Sigmoid colon (tissue), 7 donors: ENCODE data around the gene TUBB. TPM values are rescaled to one million over a fixed set of nuclear protein-coding genes. Genes with fewer than 3 reads are reported as not detected.

Experiments
- DNase-seq: peaks from one replicate; pipeline ENCODE4 v3.0.0-alpha.2; 2019
- H3K27ac ChIP-seq, 4 donors: fragments of 200-600 bp; sonication (generic); one replicate each; pipeline ENCODE4 v1.5.1; 2016 to 2019; ENCODE audit warnings: mild to moderate bottlenecking in 1 of 4
- H3K27me3 ChIP-seq, 3 donors: fragments of 200-600 bp; sonication (generic); one replicate each; pipeline ENCODE4 v1.5.1; 2019; ENCODE audit warnings: mild to moderate bottlenecking in 1 of 3
- H3K36me3 ChIP-seq, 4 donors: fragments of 200-600 bp; sonication (generic); one replicate each; pipeline ENCODE4 v1.5.1; 2016 to 2019
- H3K4me1 ChIP-seq, 4 donors: fragments of 200-600 bp; sonication (generic); one replicate each; pipeline ENCODE4 v1.5.1; 2017 to 2019
- H3K4me3 ChIP-seq, 4 donors: fragments of 200-600 bp; sonication (generic); one replicate each; pipeline ENCODE4 v1.5.1; 2017 to 2019; ENCODE audit warnings: mild to moderate bottlenecking in 2 of 4, moderate library complexity in 1 of 4
- H3K9me3 ChIP-seq, 4 donors: fragments of 200-600 bp in 3 of 4; sonication (generic) in 3 of 4; one replicate each; pipeline versions ENCODE4 v1.5.1 to v1.6.1; 2013 to 2019
- EP300 ChIP-seq, 4 donors: sonication (generic); formaldehyde crosslinking; IDR thresholded peaks; one replicate each; pipeline ENCODE4 v1.6.1; 2017; ENCODE audit warnings: antibody characterized with exemption in 4 of 4
- POLR2A ChIP-seq, 2 donors: fragments of 450-650 bp; IDR thresholded peaks; one replicate each; pipeline ENCODE4 v1.6.1; 2016; ENCODE audit warnings: antibody characterized with exemption in 2 of 2, mild to moderate bottlenecking in 2 of 2, moderate library complexity in 2 of 2
- POLR2AphosphoS5 ChIP-seq, 4 donors: sonication (generic); formaldehyde crosslinking; IDR thresholded peaks; one replicate each; pipeline ENCODE4 v1.6.1; 2017; ENCODE audit warnings: antibody characterized with exemption in 4 of 4
- WGBS, 2 donors: extraction: QIAGEN DNeasy Blood & Tissue Kit; methylation state at CpG; one replicate each; pipeline ENCODE4 v1.1.7; 2013; 5-methylcytosine and 5-hydroxymethylcytosine counted together
- intact Hi-C: fragments of 100-400 bp; cut with DNase I; formaldehyde crosslinking; loops from one replicate; pipeline ENCODE4 v1.15.1; 2023
- polyA plus RNA-seq, 3 donors: library from polyadenylated mRNA; stranded (reverse); fragments of 200-250 nt; gene quantifications; one replicate each; pipeline ENCODE4 v1.2.3, GENCODE V29; 2013
- small RNA-seq, 3 donors: library from RNA; depleted of rRNA; stranded (forward); fragments of <200 nt; gene quantifications; one replicate each; pipeline ENCODE3, GENCODE V24; 2016
- total RNA-seq, 4 donors: library from RNA; depleted of rRNA; stranded (reverse); fragments of >200 nt; gene quantifications; one replicate each; pipeline ENCODE4 v1.1.0, GENCODE V29; 2016
- TF ChIP-seq, protein P1 (sequence below), 4 experiments: fragments of 450-650 bp in 3 of 4; fragments of 200-600 bp in 1 of 4; IDR thresholded peaks; one replicate each; pipeline ENCODE4 v1.5.1; 2016 to 2019; ENCODE audit warnings: antibody characterized with exemption in 4 of 4, mild to moderate bottlenecking in 3 of 4, moderate library complexity in 2 of 4
- donor health status: healthy with polysubstance abuse.
- donor health status: Bipolar disorder and iron deficiency.
- donor health status: healthy.

TUBB gene
- total and polyA plus RNA-seq, 7 donors = 96.1 to 306 (median 267) TPM

DNA sequence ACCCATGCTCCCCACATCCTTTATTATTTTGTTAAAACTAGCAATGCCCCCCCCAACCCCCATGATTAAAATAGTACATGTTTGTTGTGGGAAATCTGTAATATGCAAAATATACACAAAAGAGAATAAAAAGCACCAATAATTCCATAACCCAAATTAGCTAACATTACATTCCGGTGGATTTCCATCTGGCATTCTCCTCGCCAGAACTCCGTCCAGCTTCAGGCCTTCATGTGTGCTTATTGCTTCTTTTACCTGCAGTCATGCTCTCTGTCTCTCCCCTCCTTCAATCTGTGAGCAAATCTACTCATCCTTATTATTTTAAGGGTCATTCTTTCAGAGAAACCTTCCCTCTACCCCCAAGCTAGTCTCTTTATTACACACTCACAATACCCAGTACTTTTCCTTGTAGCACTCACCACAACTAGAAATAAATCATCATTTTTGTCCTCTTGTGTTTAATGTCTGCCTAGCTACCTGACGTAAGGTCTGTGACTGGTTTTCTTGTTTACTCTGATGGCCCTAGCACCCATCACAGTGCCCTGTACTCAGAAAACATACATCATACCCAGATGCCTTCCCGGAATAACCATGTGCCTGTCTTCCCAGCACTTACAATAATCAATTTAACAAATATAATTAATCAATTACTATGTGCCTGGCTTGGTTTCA lies 49.8 kb downstream of the TUBB start:
- H3K27me3 ChIP-seq = no peaks in the 10 kb centered on the region
- H3K9me3 ChIP-seq = no peaks in the 10 kb centered on the region
- H3K4me3 ChIP-seq = no peak overlapping the region
- no peak for DNase-seq
- no peaks in the 10 kb centered on the region for H3K36me3 ChIP-seq
- intact Hi-C loops = no loop called here
- H3K4me1 ChIP-seq = peaks cover 0 to 44% (median 28%) of the 10 kb centered on the region in 4 donors
- H3K27ac ChIP-seq = peak overlapping the region; percentile 60 to 92 (median 80)
- TF ChIP-seq POLR2AphosphoS5 (IDR thresholded peaks at IDR 0.05) (no peak), POLR2A (IDR thresholded peaks at IDR 0.05) (no peak), EP300 (IDR thresholded peaks at IDR 0.05) (no peak)
- TF ChIP-seq, protein P1, sequence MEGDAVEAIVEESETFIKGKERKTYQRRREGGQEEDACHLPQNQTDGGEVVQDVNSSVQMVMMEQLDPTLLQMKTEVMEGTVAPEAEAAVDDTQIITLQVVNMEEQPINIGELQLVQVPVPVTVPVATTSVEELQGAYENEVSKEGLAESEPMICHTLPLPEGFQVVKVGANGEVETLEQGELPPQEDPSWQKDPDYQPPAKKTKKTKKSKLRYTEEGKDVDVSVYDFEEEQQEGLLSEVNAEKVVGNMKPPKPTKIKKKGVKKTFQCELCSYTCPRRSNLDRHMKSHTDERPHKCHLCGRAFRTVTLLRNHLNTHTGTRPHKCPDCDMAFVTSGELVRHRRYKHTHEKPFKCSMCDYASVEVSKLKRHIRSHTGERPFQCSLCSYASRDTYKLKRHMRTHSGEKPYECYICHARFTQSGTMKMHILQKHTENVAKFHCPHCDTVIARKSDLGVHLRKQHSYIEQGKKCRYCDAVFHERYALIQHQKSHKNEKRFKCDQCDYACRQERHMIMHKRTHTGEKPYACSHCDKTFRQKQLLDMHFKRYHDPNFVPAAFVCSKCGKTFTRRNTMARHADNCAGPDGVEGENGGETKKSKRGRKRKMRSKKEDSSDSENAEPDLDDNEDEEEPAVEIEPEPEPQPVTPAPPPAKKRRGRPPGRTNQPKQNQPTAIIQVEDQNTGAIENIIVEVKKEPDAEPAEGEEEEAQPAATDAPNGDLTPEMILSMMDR (IDR thresholded peaks at IDR 0.05) = no peak
- WGBS, 2 donors = 81 to 90% methylated on average over 5 of the region's 5 CpGs

DNA sequence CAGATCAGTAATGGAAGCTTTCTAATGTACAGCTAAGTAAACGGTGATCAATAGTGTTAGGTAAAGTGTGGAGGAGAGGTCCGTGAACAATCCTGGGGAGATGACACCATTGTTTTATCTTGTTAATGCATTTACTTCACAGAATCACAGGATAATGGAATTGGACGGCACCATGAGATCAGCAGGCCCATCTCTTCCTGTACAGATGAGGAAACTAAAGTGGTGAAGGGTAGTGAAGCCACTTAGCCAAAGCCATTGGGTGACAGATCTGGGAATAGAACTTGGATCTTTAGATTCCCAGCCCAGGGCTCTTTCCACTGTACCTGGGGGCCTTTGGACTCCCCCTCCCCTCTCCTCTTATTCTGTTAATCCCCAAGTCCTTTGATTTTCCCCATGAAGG lies 50.4 kb downstream of the TUBB start:
- Histone ChIP-seq H3K4me1 (peaks cover 0 to 42% (median 28%) of the 10 kb centered on the region in 4 donors), H3K27me3 (no peaks in the 10 kb centered on the region), H3K36me3 (no peaks in the 10 kb centered on the region), H3K9me3 (no peaks in the 10 kb centered on the region), H3K27ac (peak overlapping the region in 3 of 4 donors; percentile 75 to 92 (median 84)), H3K4me3 (no peak overlapping the region)
- WGBS, 2 donors = 92 to 93% methylated on average over 3 of the region's 3 CpGs
- no peak for TF ChIP-seq EP300 (IDR thresholded peaks at IDR 0.05)
- TF ChIP-seq POLR2A (IDR thresholded peaks at IDR 0.05) = no peak
- TF ChIP-seq POLR2AphosphoS5 (IDR thresholded peaks at IDR 0.05) = no peak
- TF ChIP-seq, protein P1 (IDR thresholded peaks at IDR 0.05) = no peak
- no peak for DNase-seq
- intact Hi-C loops = no loop called here

DNA sequence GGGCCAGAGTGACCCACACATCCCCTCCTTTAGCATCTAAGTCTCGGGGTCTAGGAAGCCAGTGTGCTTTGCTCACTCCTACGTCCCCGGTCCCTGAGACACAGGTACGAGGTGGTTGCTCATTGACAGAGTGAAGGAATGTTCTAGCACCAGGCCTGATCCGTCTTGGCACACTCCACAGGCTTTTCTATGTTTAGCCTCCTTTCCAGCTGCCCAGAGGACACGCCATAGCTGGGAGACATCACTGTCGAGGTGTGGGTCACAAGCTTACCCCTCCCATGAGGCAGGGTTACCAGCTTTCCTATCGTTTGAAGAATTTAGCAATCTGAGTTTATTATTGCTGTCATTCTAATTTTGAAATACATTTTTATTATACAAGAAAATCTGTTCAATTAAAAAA lies 54.5 kb downstream of the TUBB start:
- H3K4me3 ChIP-seq = no peak overlapping the region
- H3K27me3 ChIP-seq = no peaks in the 10 kb centered on the region
- H3K4me1 ChIP-seq = peaks cover 0 to 34% (median 28%) of the 10 kb centered on the region in 4 donors
- peak overlapping the region in 3 of 4 donors; percentile 7 to 75 (median 69) for H3K27ac ChIP-seq
- WGBS, 2 donors = 83 to 88% methylated on average over 8 of the region's 8 CpGs
- no peaks in the 10 kb centered on the region for H3K9me3 ChIP-seq
- H3K36me3 ChIP-seq = no peaks in the 10 kb centered on the region
- peak; percentile 68 for DNase-seq
- TF ChIP-seq POLR2AphosphoS5 (IDR thresholded peaks at IDR 0.05) (peak in 2 of 4 donors; percentile 21 to 56), EP300 (IDR thresholded peaks at IDR 0.05) (peak in 1 of 4 donors; percentile 24), POLR2A (IDR thresholded peaks at IDR 0.05) (no peak)
- TF ChIP-seq, protein P1 (IDR thresholded peaks at IDR 0.05) = no peak
- intact Hi-C loops = no loop called here

Small RNA genes within 50 kb of the gene (small RNA-seq; reads per million reads assigned to genes)
- gene RF00019 (0 reads per million in 3 donors), gene RN7SL353P (0 reads per million in 3 donors)

Other genes starting within 250 kb of the TUBB start
- 100 to 1,000 TPM; 323 to 462 (median 387) TPM for gene HLA-E, start 230.8 kb upstream of the TUBB start, total RNA-seq
- 100 to 1,000 TPM; 139 to 753 (median 181) TPM for gene HLA-E, start 230.8 kb upstream of the TUBB start, polyA plus RNA-seq
- 10 to 100 TPM; 31.6 to 36.3 (median 33.7) TPM for gene GNL1, start 163.9 kb upstream of the TUBB start, total RNA-seq
- gene GNL1, start 163.9 kb upstream of the TUBB start, polyA plus RNA-seq = 10 to 100 TPM; 27.7 to 50.6 (median 43.2) TPM
- 10 to 100 TPM in 1 of 4 donors, 1 to 10 TPM in 3; 3.7 to 21.1 (median 4.6) TPM for gene PRR3, start 163.1 kb upstream of the TUBB start, total RNA-seq
- 1 to 10 TPM; 2.8 to 7.6 (median 3.0) TPM for gene PRR3, start 163.1 kb upstream of the TUBB start, polyA plus RNA-seq
- gene ABCF1, start 148.9 kb upstream of the TUBB start, total RNA-seq = 10 to 100 TPM; 26.9 to 38.8 (median 33.6) TPM
- 10 to 100 TPM; 17.4 to 46.7 (median 25.4) TPM for gene ABCF1, start 148.9 kb upstream of the TUBB start, polyA plus RNA-seq
- 10 to 100 TPM; 18.5 to 30.2 (median 28.3) TPM for gene PPP1R10, start 103.1 kb upstream of the TUBB start, total RNA-seq
- gene PPP1R10, start 103.1 kb upstream of the TUBB start, polyA plus RNA-seq = 10 to 100 TPM; 13.8 to 30.6 (median 18.7) TPM
- gene MRPS18B, start 102.5 kb upstream of the TUBB start, total RNA-seq = 10 to 100 TPM; 36.3 to 58.9 (median 48.4) TPM
- 10 to 100 TPM; 74.5 to 81.2 (median 78.6) TPM for gene MRPS18B, start 102.5 kb upstream of the TUBB start, polyA plus RNA-seq
- gene ATAT1, start 93.5 kb upstream of the TUBB start, total RNA-seq = 1 to 10 TPM; 2.6 to 7.2 (median 4.8) TPM
- 1 to 10 TPM; 3.0 to 8.5 (median 4.2) TPM for gene ATAT1, start 93.5 kb upstream of the TUBB start, polyA plus RNA-seq
- 10 to 100 TPM in 2 of 4 donors, 1 to 10 TPM in 2; 7.8 to 36.7 (median 20.7) TPM for gene C6orf136, start 73.2 kb upstream of the TUBB start, total RNA-seq
- gene C6orf136, start 73.2 kb upstream of the TUBB start, polyA plus RNA-seq = 10 to 100 TPM; 51.1 to 60.8 (median 52.3) TPM
- gene DHX16, start 47.3 kb upstream of the TUBB start, total RNA-seq = 10 to 100 TPM; 18.0 to 22.8 (median 21.3) TPM
- gene DHX16, start 47.3 kb upstream of the TUBB start, polyA plus RNA-seq = 10 to 100 TPM; 21.6 to 34.2 (median 25.2) TPM
- 10 to 100 TPM; 32.6 to 69.8 (median 39.0) TPM for gene PPP1R18, start 33.7 kb upstream of the TUBB start, total RNA-seq
- 10 to 100 TPM; 15.0 to 51.2 (median 27.6) TPM for gene PPP1R18, start 33.7 kb upstream of the TUBB start, polyA plus RNA-seq
- 1 to 10 TPM; 2.4 to 9.7 (median 5.0) TPM for gene NRM, start 29.4 kb upstream of the TUBB start, total RNA-seq
- 10 to 100 TPM in 1 of 3 donors, 1 to 10 TPM in 2; 1.8 to 13.8 (median 2.8) TPM for gene NRM, start 29.4 kb upstream of the TUBB start, polyA plus RNA-seq
- gene MDC1, start 3.1 kb upstream of the TUBB start, total RNA-seq = 10 to 100 TPM in 1 of 4 donors, 1 to 10 TPM in 3; 5.4 to 16.1 (median 6.7) TPM
- gene MDC1, start 3.1 kb upstream of the TUBB start, polyA plus RNA-seq = 10 to 100 TPM in 1 of 3 donors, 1 to 10 TPM in 2; 1.8 to 17.4 (median 3.7) TPM
- gene FLOT1, start 22.3 kb downstream of the TUBB start, total RNA-seq = 100 to 1,000 TPM; 141 to 206 (median 160) TPM
- gene FLOT1, start 22.3 kb downstream of the TUBB start, polyA plus RNA-seq = 100 to 1,000 TPM; 174 to 194 (median 188) TPM
- gene IER3, start 24.2 kb downstream of the TUBB start, total RNA-seq = 10 to 100 TPM; 20.1 to 65.3 (median 21.9) TPM
- 100 to 1,000 TPM; 133 to 193 (median 153) TPM for gene IER3, start 24.2 kb downstream of the TUBB start, polyA plus RNA-seq
- gene DDR1, start 164.2 kb downstream of the TUBB start, total RNA-seq = 10 to 100 TPM in 2 of 4 donors, 1 to 10 TPM in 2; 7.9 to 25.2 (median 13.6) TPM
- 100 to 1,000 TPM in 1 of 3 donors, 10 to 100 TPM in 2; 25.7 to 110 (median 27.0) TPM for gene DDR1, start 164.2 kb downstream of the TUBB start, polyA plus RNA-seq
- gene GTF2H4, start 187.9 kb downstream of the TUBB start, total RNA-seq = 10 to 100 TPM in 2 of 4 donors, 1 to 10 TPM in 2; 7.7 to 28.5 (median 13.1) TPM
- 10 to 100 TPM in 2 of 3 donors, 1 to 10 TPM in 1; 9.9 to 21.9 (median 12.6) TPM for gene GTF2H4, start 187.9 kb downstream of the TUBB start, polyA plus RNA-seq
- 10 to 100 TPM in 1 of 4 donors, 1 to 10 TPM in 3; 6.7 to 13.0 (median 9.0) TPM for gene VARS2, start 193.9 kb downstream of the TUBB start, total RNA-seq
- 10 to 100 TPM in 1 of 3 donors, 1 to 10 TPM in 2; 6.9 to 23.0 (median 7.8) TPM for gene VARS2, start 193.9 kb downstream of the TUBB start, polyA plus RNA-seq
- not detected for gene SFTA2, start 211.8 kb downstream of the TUBB start, total RNA-seq
- gene SFTA2, start 211.8 kb downstream of the TUBB start, polyA plus RNA-seq = 1 to 10 TPM in 1 of 3 donors, not detected in 2; 3.6 TPM
- gene MUCL3, start 220.6 kb downstream of the TUBB start, total RNA-seq = not detected
- gene MUCL3, start 220.6 kb downstream of the TUBB start, polyA plus RNA-seq = under 1 TPM in 1 of 3 donors, not detected in 2; under 0.01 TPM